ENCODE data around the gene OAS2.

OAS2 gene

GRCh38 chr12:113055594-113056380, 77.5 kb downstream of the OAS2 start:
- Mint-ChIP-seq H3K27me3 (ENCODE audit: low read depth, poor library complexity) (peaks cover 50% of the 10 kb centered on the region), H3K36me3 (ENCODE audit: low read depth) (no peaks in the 10 kb centered on the region)

GRCh38 chr12:113056381-113056630, 78.0 kb downstream of the OAS2 start:
- H3K4me3 Mint-ChIP-seq, result peak overlapping the region; percentile 66
- no peak overlapping the region for H3K27ac Mint-ChIP-seq
- H3K36me3 Mint-ChIP-seq (ENCODE audit: low read depth), result no peaks in the 10 kb centered on the region
- DNase-seq, result no peak
- H3K4me1 Mint-ChIP-seq, result peaks cover 5% of the 10 kb centered on the region
- TF ChIP-seq CTCF (IDR thresholded peaks at IDR 0.05), result no peak
- no peaks in the 10 kb centered on the region for H3K9me3 Mint-ChIP-seq
- peaks cover 49% of the 10 kb centered on the region for H3K27me3 Mint-ChIP-seq (ENCODE audit: low read depth, poor library complexity)

More at GRCh38 chr12:113055594-113056380, 77.5 kb downstream of the OAS2 start:
- Mint-ChIP-seq H3K4me3 (peak overlapping the region; percentile 66), H3K27ac (no peak overlapping the region), H3K9me3 (no peaks in the 10 kb centered on the region), H3K4me1 (peaks cover 10% of the 10 kb centered on the region)
- no peak for TF ChIP-seq CTCF (IDR thresholded peaks at IDR 0.05)
- no peak for DNase-seq

- peaks cover 5% of the 10 kb centered on the region for H3K4me1 Mint-ChIP-seq
- H3K9me3 Mint-ChIP-seq, result no peaks in the 10 kb centered on the region
- peak; percentile 51 for DNase-seq
- H3K27me3 Mint-ChIP-seq (ENCODE audit: low read depth, poor library complexity), result peaks cover 51% of the 10 kb centered on the region
- no peak for TF ChIP-seq CTCF (IDR thresholded peaks at IDR 0.05)
- H3K4me3 Mint-ChIP-seq, result peak within 1 kb of the TSS; percentile 66
- H3K27ac Mint-ChIP-seq, result no peak within 1 kb of the TSS
- no peaks in the 10 kb centered on the region for H3K36me3 Mint-ChIP-seq (ENCODE audit: low read depth)
These were observed 78.5 kb downstream of the OAS2 start, which contains the start of gene DTX1 for GRCh38 chr12:113056631-113057488. Gene DTX1 (plus strand): TSS chr12:113056730. CDS start chr12:113058193, 1,463 bp downstream.

GRCh38 chr12:113057565-113058485, 79.5 kb downstream of the OAS2 start:
- peak overlapping the region; percentile 59 for H3K27ac Mint-ChIP-seq
- no peaks in the 10 kb centered on the region for H3K36me3 Mint-ChIP-seq (ENCODE audit: low read depth)
- no peaks in the 10 kb centered on the region for H3K9me3 Mint-ChIP-seq
- TF ChIP-seq CTCF (IDR thresholded peaks at IDR 0.05), result no peak
- DNase-seq, result no peak
- peak overlapping the region; percentile 57 for H3K4me3 Mint-ChIP-seq
- peaks cover 49% of the 10 kb centered on the region for H3K27me3 Mint-ChIP-seq (ENCODE audit: low read depth, poor library complexity)
- H3K4me1 Mint-ChIP-seq, result peaks cover 10% of the 10 kb centered on the region

- Mint-ChIP-seq H3K4me1 (peaks cover 14% of the 10 kb centered on the region), H3K27me3 (ENCODE audit: low read depth, poor library complexity) (peaks cover 42% of the 10 kb centered on the region), H3K9me3 (no peaks in the 10 kb centered on the region), H3K4me3 (peak overlapping the region; percentile 5), H3K27ac (no peak overlapping the region), H3K36me3 (ENCODE audit: low read depth) (no peaks in the 10 kb centered on the region)
- DNase-seq, result no peak
- TF ChIP-seq CTCF (IDR thresholded peaks at IDR 0.05), result no peak
These were observed 80.2 kb downstream of the OAS2 start for GRCh38 chr12:113058553-113058952.

Data from nephron progenitor cell (in vitro differentiated cells).